Gastrocnemius medialis (tissue), 4 donors: ENCODE results near the gene MROH2A. TPM values are rescaled to one million over a fixed set of nuclear protein-coding genes. Genes with fewer than 3 reads are reported as not detected.

Experiments
- ATAC-seq, 2 donors: fragments of 150-250 bp; one replicate each; pipeline ENCODE4 v1.9.1; 2016
- DNase-seq, 2 donors: peaks; one replicate each; pipeline ENCODE4 v3.0.0-alpha.2; 2019
- H3K27ac ChIP-seq, 4 donors: fragments of 200-600 bp; sonication (generic); 1 replicate in 1 of 4; 2 replicates in 3 of 4; pipeline ENCODE4 v1.5.1; 2016 to 2018; ENCODE audit warnings: mild to moderate bottlenecking in 2 of 4, moderate library complexity in 1 of 4
- H3K27me3 ChIP-seq, 3 donors: fragments of 200-600 bp; sonication (generic) in 2 of 3; 1 replicate in 1 of 3; 2 replicates in 2 of 3; pipeline versions ENCODE4 v1.5.1 to v1.6.0; 2016 to 2019; ENCODE audit warnings: mild to moderate bottlenecking in 1 of 3, moderate library complexity in 1 of 3
- H3K36me3 ChIP-seq, 2 donors: fragments of 200-600 bp; sonication (generic) in 1 of 2; one replicate each; pipeline ENCODE4 v1.5.1; 2017 to 2018
- H3K4me1 ChIP-seq, 2 donors: fragments of 200-600 bp; sonication (generic) in 1 of 2; one replicate each; pipeline ENCODE4 v1.5.1; 2016 to 2017; ENCODE audit warnings: mild to moderate bottlenecking in 2 of 2
- H3K4me3 ChIP-seq, 4 donors: fragments of 200-600 bp; sonication (generic) in 3 of 4; 1 replicate in 1 of 4; 2 replicates in 3 of 4; pipeline ENCODE4 v1.5.1; 2016 to 2019; ENCODE audit warnings: mild to moderate bottlenecking in 2 of 4
- H3K9me3 ChIP-seq, 3 donors: fragments of 200-600 bp; sonication (generic) in 2 of 3; 1 replicate in 1 of 3; 2 replicates in 2 of 3; pipeline ENCODE4 v1.5.1; 2016 to 2019
- POLR2A ChIP-seq, 2 donors: fragments of 450-650 bp; IDR thresholded peaks; one replicate each; pipeline ENCODE4 v1.6.1; 2017; ENCODE audit warnings: antibody characterized with exemption in 2 of 2, mild to moderate bottlenecking in 2 of 2, moderate library complexity in 2 of 2
- in situ Hi-C, 4 donors: fragments of 200-750 bp; cut with MboI; loops; one replicate each; pipeline versions ENCODE4 v1.15.0 to v1.8.0; 2017; ENCODE audit warnings: low sequenced_read_pairs in 4 of 4
- intact Hi-C: fragments of 100-400 bp; cut with DNase I; formaldehyde crosslinking; loops from one replicate; pipeline ENCODE4 v1.15.1; 2023; ENCODE audit warnings: low total_unique reads
- total RNA-seq, 4 donors: library from RNA; depleted of rRNA; stranded (reverse); fragments of >200 nt; gene quantifications; one replicate each; pipeline versions ENCODE4 v1.1.0 to v1.2.3, GENCODE V29; 2016
- TF ChIP-seq, protein P1 (sequence below), 5 experiments: fragments of 450-650 bp in 3 of 5; fragments of 200-600 bp in 2 of 5; sonication (generic) in 2 of 5; IDR thresholded peaks in 4 of 5; conservative IDR thresholded peaks in 1 of 5; 1 replicate in 4 of 5; 2 replicates in 1 of 5; pipeline ENCODE4 v1.5.1; 2016 to 2019; ENCODE audit warnings: antibody characterized with exemption in 5 of 5, mild to moderate bottlenecking in 3 of 5, moderate library complexity in 3 of 5

MROH2A gene
- total RNA-seq, 4 donors from 2014 or later = not detected

DNA sequence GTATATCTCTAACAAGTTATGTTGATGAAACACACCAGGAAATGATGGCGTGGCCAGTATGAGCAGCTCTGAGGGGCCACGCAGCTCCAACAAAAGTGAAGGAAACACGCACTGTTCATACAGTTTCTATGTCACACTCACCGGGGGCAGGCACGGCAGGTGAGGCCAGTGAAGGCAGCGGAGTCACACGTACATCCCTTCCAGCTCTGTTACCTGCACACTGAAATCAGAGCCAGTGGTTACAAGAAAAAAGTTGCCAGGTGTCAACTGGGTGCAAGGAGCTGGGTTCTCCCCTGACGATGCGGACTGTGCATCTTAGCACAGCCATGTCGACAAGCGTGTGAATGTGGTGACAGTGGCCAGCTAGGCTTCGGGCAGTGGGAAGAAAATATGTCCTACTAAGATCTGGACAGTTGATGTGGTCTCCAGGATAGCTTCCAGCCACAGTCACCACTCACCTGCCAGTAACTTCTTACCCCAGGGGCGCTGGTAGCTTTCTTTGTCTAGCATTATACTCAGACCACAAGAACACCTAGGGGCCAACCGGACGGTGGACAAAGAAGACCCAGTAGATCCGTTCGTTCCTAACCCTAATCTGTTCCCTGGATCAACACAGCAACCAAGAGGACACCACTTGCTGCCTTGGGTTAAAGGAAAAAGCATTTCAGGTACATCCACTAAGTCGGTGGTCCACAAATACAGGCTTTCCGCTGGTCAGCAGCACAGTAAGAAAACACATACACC is 66.1 kb downstream of the MROH2A start:
- Histone ChIP-seq H3K9me3 (no peaks in the 10 kb centered on the region), H3K4me3 (no peak overlapping the region), H3K27me3 (no peaks in the 10 kb centered on the region), H3K4me1 (no peaks in the 10 kb centered on the region), H3K36me3 (no peaks in the 10 kb centered on the region), H3K27ac (no peak overlapping the region)
- no peak for DNase-seq
- ATAC-seq = no peak
- intact Hi-C loops = no loop called here
- in situ Hi-C loops = no loop called here
- TF ChIP-seq POLR2A (IDR thresholded peaks at IDR 0.05) = no peak
- TF ChIP-seq, protein P1, sequence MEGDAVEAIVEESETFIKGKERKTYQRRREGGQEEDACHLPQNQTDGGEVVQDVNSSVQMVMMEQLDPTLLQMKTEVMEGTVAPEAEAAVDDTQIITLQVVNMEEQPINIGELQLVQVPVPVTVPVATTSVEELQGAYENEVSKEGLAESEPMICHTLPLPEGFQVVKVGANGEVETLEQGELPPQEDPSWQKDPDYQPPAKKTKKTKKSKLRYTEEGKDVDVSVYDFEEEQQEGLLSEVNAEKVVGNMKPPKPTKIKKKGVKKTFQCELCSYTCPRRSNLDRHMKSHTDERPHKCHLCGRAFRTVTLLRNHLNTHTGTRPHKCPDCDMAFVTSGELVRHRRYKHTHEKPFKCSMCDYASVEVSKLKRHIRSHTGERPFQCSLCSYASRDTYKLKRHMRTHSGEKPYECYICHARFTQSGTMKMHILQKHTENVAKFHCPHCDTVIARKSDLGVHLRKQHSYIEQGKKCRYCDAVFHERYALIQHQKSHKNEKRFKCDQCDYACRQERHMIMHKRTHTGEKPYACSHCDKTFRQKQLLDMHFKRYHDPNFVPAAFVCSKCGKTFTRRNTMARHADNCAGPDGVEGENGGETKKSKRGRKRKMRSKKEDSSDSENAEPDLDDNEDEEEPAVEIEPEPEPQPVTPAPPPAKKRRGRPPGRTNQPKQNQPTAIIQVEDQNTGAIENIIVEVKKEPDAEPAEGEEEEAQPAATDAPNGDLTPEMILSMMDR (IDR thresholded peaks at IDR 0.05 in 4 of 5, conservative IDR thresholded peaks at IDR 0.05 in 1 of 5) = no peak

DNA sequence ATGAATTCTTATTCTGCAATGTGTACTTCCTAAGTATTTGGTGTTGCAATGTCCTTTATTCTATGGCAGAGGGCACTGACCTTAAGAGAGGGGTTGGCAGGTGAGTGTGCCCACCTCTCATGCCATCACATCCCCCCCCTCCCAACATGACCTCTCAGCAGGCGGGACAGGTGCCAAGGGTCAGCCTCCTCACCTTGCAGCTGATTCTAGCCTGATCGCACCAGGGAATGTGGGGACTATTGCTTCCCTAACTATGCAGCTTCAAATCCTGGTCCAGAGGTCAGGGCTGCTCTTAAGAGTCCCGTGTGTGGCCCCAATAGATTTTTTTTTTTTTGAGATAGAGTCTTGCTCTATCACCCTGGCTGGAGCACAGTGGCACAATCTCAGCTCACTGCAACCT is 66.7 kb downstream of the MROH2A start:
- ATAC-seq (no peak), DNase-seq (no peak)
- no peaks in the 10 kb centered on the region for H3K9me3 ChIP-seq
- no peaks in the 10 kb centered on the region for H3K4me1 ChIP-seq
- intact Hi-C loops (no loop called here), in situ Hi-C loops (no loop called here)
- no peaks in the 10 kb centered on the region for H3K36me3 ChIP-seq
- H3K27me3 ChIP-seq = no peaks in the 10 kb centered on the region
- no peak overlapping the region for H3K4me3 ChIP-seq
- H3K27ac ChIP-seq = no peak overlapping the region
- TF ChIP-seq POLR2A (IDR thresholded peaks at IDR 0.05) = no peak
- TF ChIP-seq, protein P1 (IDR thresholded peaks at IDR 0.05 in 4 of 5, conservative IDR thresholded peaks at IDR 0.05 in 1 of 5) = no peak

DNA sequence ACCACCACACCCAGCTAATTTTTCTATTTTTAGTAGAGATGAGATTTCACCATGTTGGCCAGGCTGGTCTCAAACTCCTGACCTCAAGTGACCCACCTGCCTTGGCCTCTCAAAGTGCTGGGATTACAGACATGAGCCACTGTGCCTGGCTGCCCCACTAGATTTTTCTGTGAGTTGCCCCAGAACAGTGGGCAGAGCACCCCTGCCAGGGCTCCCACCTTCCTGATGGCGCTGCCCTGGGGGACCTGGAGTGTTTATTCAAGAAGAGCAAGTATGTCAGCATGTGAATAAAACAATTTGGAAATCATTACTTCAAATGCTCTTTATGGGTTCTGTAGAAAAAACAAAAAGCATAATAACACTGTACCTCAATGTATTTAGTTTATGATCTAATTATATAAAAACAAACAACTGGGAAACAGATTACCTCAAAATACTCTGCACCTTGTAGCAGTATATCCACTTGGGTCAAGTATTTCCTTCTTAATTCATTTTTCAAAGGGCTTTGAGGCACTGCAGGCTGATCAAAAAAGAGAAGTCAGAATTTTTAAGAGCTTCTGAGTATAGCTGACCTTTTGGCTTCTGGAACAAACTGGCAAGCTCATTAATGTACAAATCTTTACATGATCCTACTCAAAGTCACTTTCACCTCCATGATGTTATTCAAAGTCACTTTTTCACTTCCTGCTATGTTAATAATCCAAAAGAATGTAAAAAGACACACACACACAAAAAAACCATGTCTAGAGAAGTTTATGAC is 67.4 kb downstream of the MROH2A start:
- Histone ChIP-seq H3K4me1 (no peaks in the 10 kb centered on the region), H3K4me3 (no peak overlapping the region), H3K36me3 (no peaks in the 10 kb centered on the region), H3K27ac (no peak overlapping the region), H3K27me3 (no peaks in the 10 kb centered on the region), H3K9me3 (no peaks in the 10 kb centered on the region)
- TF ChIP-seq, protein P1 (IDR thresholded peaks at IDR 0.05 in 4 of 5, conservative IDR thresholded peaks at IDR 0.05 in 1 of 5) = no peak
- TF ChIP-seq POLR2A (IDR thresholded peaks at IDR 0.05) = no peak
- in situ Hi-C loops = no loop called here
- ATAC-seq = no peak
- DNase-seq = no peak
- intact Hi-C loops = no loop called here

DNA sequence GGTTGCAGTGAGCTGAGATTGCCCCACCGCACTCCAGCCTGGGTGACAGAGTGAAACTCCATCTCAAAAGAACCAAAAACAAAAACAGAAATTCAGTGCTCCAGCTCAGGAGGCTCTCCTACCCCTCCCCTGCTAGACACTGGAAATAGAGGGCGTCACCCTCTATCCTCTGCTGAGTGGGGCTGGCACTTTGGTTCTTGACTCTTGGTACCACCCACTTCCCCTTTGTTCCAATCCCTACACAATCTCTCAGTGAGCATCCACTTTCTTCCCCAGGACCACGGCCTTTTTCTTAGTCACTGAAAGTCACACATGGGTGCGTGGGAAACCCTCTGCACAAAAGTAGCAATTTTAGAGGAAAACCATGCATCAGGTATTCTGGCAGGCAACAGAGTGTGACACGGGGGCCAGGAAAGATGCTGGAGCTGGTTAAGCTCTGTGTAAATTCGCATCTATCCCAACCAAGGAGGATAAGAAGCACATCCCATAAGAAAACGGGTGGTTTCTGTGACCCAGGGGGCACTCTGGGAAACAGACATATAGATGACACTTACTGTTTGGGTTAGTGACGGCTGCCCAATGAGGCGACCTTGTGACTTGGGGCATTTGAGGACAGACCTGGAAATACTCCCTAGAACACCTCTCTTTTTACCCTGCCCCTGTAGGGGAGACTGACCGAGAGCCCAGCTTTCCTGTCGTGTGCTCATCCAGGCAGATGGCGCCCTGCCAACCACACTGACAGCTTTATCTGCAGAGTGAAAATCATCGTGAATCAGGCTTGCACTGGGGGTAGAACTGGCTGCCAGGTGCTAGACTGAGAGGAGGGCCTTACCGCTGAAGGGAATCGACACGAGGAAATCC is 68.5 kb downstream of the MROH2A start:
- H3K36me3 ChIP-seq = no peaks in the 10 kb centered on the region
- DNase-seq = no peak
- H3K4me3 ChIP-seq = no peak overlapping the region
- no peak overlapping the region for H3K27ac ChIP-seq
- H3K9me3 ChIP-seq = no peaks in the 10 kb centered on the region
- intact Hi-C loops (no loop called here), in situ Hi-C loops (no loop called here)
- no peaks in the 10 kb centered on the region for H3K4me1 ChIP-seq
- ATAC-seq = no peak
- H3K27me3 ChIP-seq = no peaks in the 10 kb centered on the region
- TF ChIP-seq POLR2A (IDR thresholded peaks at IDR 0.05) = no peak
- TF ChIP-seq, protein P1 (IDR thresholded peaks at IDR 0.05 in 4 of 5, conservative IDR thresholded peaks at IDR 0.05 in 1 of 5) = no peak
